Transverse colon (tissue), 3 donors: ENCODE results near the gene FAM131C.

ENCODE experiments used
- EP300 ChIP-seq: sonication (generic); formaldehyde crosslinking; IDR thresholded peaks from one replicate; pipeline ENCODE4 v1.6.1; 2017; ENCODE audit warnings: antibody characterized with exemption, low read depth
- POLR2A ChIP-seq: fragments of 450-650 bp; IDR thresholded peaks from one replicate; pipeline ENCODE4 v1.6.1; 2016; ENCODE audit warnings: antibody characterized with exemption, mild to moderate bottlenecking, moderate library complexity
- TF ChIP-seq, protein P1 (sequence below), 5 experiments: fragments of 200-600 bp in 3 of 5; fragments of 450-650 bp in 2 of 5; sonication (generic) in 3 of 5; IDR thresholded peaks; 1 replicate in 2 of 5; 2 replicates in 3 of 5; pipeline ENCODE4 v1.5.1; 2016 to 2017; ENCODE audit warnings: antibody characterized with exemption in 5 of 5, inconsistent platforms in 3 of 5, mild to moderate bottlenecking in 2 of 5, moderate library complexity in 1 of 5

DNA sequence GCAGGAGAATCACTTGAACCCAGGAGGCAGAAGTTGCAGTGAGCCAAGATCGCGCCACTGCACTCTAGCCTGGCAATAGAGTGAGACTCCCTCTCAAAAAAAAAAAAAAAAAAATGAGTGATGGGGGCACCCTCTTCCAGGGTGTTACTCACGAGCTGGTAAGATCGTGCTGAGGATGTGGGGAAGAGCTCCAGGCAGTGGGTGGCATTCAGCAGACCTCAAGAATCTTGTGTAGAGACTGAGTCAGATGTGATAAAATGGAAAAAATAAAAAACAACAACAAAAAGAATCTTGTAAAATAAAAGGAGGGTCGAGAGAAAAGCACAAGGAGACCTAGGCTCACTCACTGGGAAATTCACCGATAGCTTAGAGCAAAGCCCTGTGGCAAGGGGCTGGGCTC lies 43.9 kb upstream of the FAM131C start:
- TF ChIP-seq, protein P1, sequence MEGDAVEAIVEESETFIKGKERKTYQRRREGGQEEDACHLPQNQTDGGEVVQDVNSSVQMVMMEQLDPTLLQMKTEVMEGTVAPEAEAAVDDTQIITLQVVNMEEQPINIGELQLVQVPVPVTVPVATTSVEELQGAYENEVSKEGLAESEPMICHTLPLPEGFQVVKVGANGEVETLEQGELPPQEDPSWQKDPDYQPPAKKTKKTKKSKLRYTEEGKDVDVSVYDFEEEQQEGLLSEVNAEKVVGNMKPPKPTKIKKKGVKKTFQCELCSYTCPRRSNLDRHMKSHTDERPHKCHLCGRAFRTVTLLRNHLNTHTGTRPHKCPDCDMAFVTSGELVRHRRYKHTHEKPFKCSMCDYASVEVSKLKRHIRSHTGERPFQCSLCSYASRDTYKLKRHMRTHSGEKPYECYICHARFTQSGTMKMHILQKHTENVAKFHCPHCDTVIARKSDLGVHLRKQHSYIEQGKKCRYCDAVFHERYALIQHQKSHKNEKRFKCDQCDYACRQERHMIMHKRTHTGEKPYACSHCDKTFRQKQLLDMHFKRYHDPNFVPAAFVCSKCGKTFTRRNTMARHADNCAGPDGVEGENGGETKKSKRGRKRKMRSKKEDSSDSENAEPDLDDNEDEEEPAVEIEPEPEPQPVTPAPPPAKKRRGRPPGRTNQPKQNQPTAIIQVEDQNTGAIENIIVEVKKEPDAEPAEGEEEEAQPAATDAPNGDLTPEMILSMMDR (IDR thresholded peaks at IDR 0.05) = no peak
- TF ChIP-seq EP300 = no peak
- no peak for TF ChIP-seq POLR2A
